GOT3 (cell line): ENCODE measurements around the gene IRS2.
A peak's percentile ranks its signal among the peaks of the same experiment; 100 is the strongest.

Experiments
- DNase-seq: peaks from one replicate; lab custom pipeline; 2025; ENCODE audit warnings: mixed read lengths; lab: John Stamatoyannopoulos, UW

IRS2 gene

GRCh38 chr13:109728791-109729731, 57.3 kb downstream of the IRS2 start:
- no peak for DNase-seq

GRCh38 chr13:109728061-109728460, 58.3 kb downstream of the IRS2 start:
- DNase-seq = no peak

- DNase-seq = no peak
These were observed 59.1 kb downstream of the IRS2 start for GRCh38 chr13:109727251-109727650.

- DNase-seq = no peak
These were observed 60.3 kb downstream of the IRS2 start for GRCh38 chr13:109725995-109726637.

GRCh38 chr13:109725297-109725696, 61.1 kb downstream of the IRS2 start:
- DNase-seq = no peak

GRCh38 chr13:109724603-109725002, 61.8 kb downstream of the IRS2 start:
- no peak for DNase-seq

- DNase-seq = no peak
These were observed 63.3 kb downstream of the IRS2 start for GRCh38 chr13:109723046-109723445.

- no peak for DNase-seq
These were observed 64.3 kb downstream of the IRS2 start for GRCh38 chr13:109722068-109722467.

- DNase-seq = no peak
These were observed 65.6 kb downstream of the IRS2 start for GRCh38 chr13:109720758-109721184.

- no peak for DNase-seq
These were observed 66.3 kb downstream of the IRS2 start for GRCh38 chr13:109719962-109720646.

- no peak for DNase-seq
These were observed 67.7 kb downstream of the IRS2 start for GRCh38 chr13:109718726-109719125.

GRCh38 chr13:109717686-109718085, 68.7 kb downstream of the IRS2 start:
- no peak for DNase-seq

GRCh38 chr13:109715902-109716301, 70.5 kb downstream of the IRS2 start:
- DNase-seq = peak; percentile 18

GRCh38 chr13:109713681-109714080, 72.7 kb downstream of the IRS2 start:
- no peak for DNase-seq

GRCh38 chr13:109712124-109712722, 74.2 kb downstream of the IRS2 start:
- no peak for DNase-seq

GRCh38 chr13:109707742-109708617, 78.4 kb downstream of the IRS2 start:
- DNase-seq = no peak

GRCh38 chr13:109707044-109707741, 79.2 kb downstream of the IRS2 start:
- no peak for DNase-seq

GRCh38 chr13:109706015-109706715, 80.2 kb downstream of the IRS2 start:
- DNase-seq = no peak

GRCh38 chr13:109704771-109705635, 81.4 kb downstream of the IRS2 start:
- no peak for DNase-seq
